GM10248 (cell line): ENCODE measurements around the gene C19orf44.

Experiments
- CTCF ChIA-PET: fragments of 300-600 bp; sonication (Branson Sonifier 250); formaldehyde crosslinking; extraction: SDS; loops from one replicate; lab custom pipeline; 2021; ENCODE audit warnings: antibody characterized with exemption; lab: Yijun Ruan, JAX
- POLR2A ChIA-PET: fragments of 350-650 bp; sonication (Branson Sonifier 250); formaldehyde crosslinking; extraction: SDS; loops from one replicate; lab custom pipeline; 2020; ENCODE audit warnings: antibody characterized with exemption; lab: Yijun Ruan, JAX
- DNase-seq: peaks from one replicate; pipeline ENCODE4 v3.0.0; 2012; ENCODE audit errors: extremely low spot score
- CTCF ChIP-seq: IDR thresholded peaks from 2 replicates; pipeline ENCODE4 v1.5.1; 2012; ENCODE audit warnings: mild to moderate bottlenecking, low read depth; ENCODE audit errors: extremely low read depth, missing control alignments, control extremely low read depth

C19orf44 gene

GRCh38 chr19:16514383-16515019, 18.3 kb downstream of the C19orf44 start:
- ChIA-PET POLR2A (interaction anchor here (1.0 kb wide), 1 partner anchor 18 kb away, joined by 5 read pairs; no protein-coding TSS in a partner anchor), CTCF (no interaction called here)
- TF ChIP-seq CTCF: no peak
- no peak for DNase-seq

- CTCF ChIA-PET: interaction anchor here (1.1 kb wide), 1 partner anchor 74 kb away, joined by 3 read pairs; no protein-coding TSS in a partner anchor
- POLR2A ChIA-PET: no interaction called here
- DNase-seq: no peak
- TF ChIP-seq CTCF: no peak
These were observed 20.2 kb downstream of the C19orf44 start for GRCh38 chr19:16516381-16516780.

- no peak for DNase-seq
- ChIA-PET CTCF (interaction anchor here (1.2 to 2.5 kb wide), 2 partner anchors 9 to 21 kb away, joined by 3 to 11 read pairs; partner anchors contain the start of gene CALR3), POLR2A (interaction anchor here (0.6 to 0.8 kb wide), 3 partner anchors 17 to 65 kb away, joined by 3 read pairs; no protein-coding TSS in a partner anchor)
- TF ChIP-seq CTCF: no peak
These were observed 20.9 kb downstream of the C19orf44 start for GRCh38 chr19:16516923-16517610.

GRCh38 chr19:16518061-16518460, 21.9 kb downstream of the C19orf44 start:
- no peak for DNase-seq
- ChIA-PET CTCF (interaction anchor here (1.2 to 2.5 kb wide), 2 partner anchors 10 to 22 kb away, joined by 3 to 11 read pairs; partner anchors contain the start of gene CALR3), POLR2A (no interaction called here)
- no peak for TF ChIP-seq CTCF

- TF ChIP-seq CTCF: no peak
- DNase-seq: no peak
- POLR2A ChIA-PET: no interaction called here
- CTCF ChIA-PET: interaction anchor here (0.9 to 2.5 kb wide), 3 partner anchors 10 to 23 kb away, joined by 3 to 11 read pairs (median 4); partner anchors contain the start of gene CALR3
These were observed 22.5 kb downstream of the C19orf44 start for GRCh38 chr19:16518483-16519229.

- TF ChIP-seq CTCF: no peak
- no peak for DNase-seq
- ChIA-PET POLR2A (no interaction called here), CTCF (interaction anchor here (0.9 to 2.5 kb wide), 2 partner anchors 9 to 11 kb away, joined by 4 to 11 read pairs; no protein-coding TSS in a partner anchor)
These were observed 23.1 kb downstream of the C19orf44 start for GRCh38 chr19:16519230-16519687.
